Endothelial cell of umbilical vein (primary cell): ENCODE results near the gene GRID2. TPM values are rescaled to one million over a fixed set of nuclear protein-coding genes. Genes with fewer than 3 reads are reported as not detected.

ENCODE experiments used
- BruUV-seq: library from RNA; stranded (reverse); fragments of 400-500 nt; replicated peaks from 2 replicates; lab custom pipeline; 2021; lab: Mats Ljungman, UMichigan
- CTCF ChIA-PET: fragments of 300-600, 350-600 bp; sonication (Branson Sonifier 250); formaldehyde crosslinking; loops from one replicate; lab custom pipeline; 2021; ENCODE audit warnings: antibody characterized with exemption, inconsistent platforms; lab: Charles Lee
- POLR2A ChIA-PET: fragments of 300-600, 350-600 bp; sonication (Branson Sonifier 250); formaldehyde crosslinking; loops from one replicate; lab custom pipeline; 2021; ENCODE audit warnings: antibody characterized with exemption, inconsistent platforms; lab: Charles Lee
- DNase-seq: peaks from one replicate; pipeline ENCODE4 v3.0.0-alpha.2; 2011; ENCODE audit warnings: low read depth, low spot score
- FAIRE-seq: peaks from 2 replicates; lab custom pipeline; 2011; peaks lifted over from hg19 to GRCh38; lab: Jason Lieb, UNC
- H2AFZ ChIP-seq: 2 replicates; pipeline ENCODE4 v1.6.0; 2012; ENCODE audit warnings: low read depth, low read length, control low read depth, inconsistent platforms
- H3K27ac ChIP-seq: 2 replicates; pipeline ENCODE4 v1.5.1; 2011; ENCODE audit warnings: low read depth, mild to moderate bottlenecking, control low read depth, low read length, moderate library complexity; ENCODE audit not compliant: insufficient read depth
- H3K27me3 ChIP-seq, 2 experiments: 2 replicates each; pipeline versions ENCODE4 v1.6.0 to v1.6.1; 2011; ENCODE audit warnings: low read length in 2 of 2, mixed read lengths in 1 of 2; ENCODE audit not compliant: control insufficient read depth in 2 of 2, insufficient read depth in 2 of 2
- H3K36me3 ChIP-seq, 2 experiments: 2 replicates in 1 of 2; 3 replicates in 1 of 2; pipeline ENCODE4 v1.5.1; 2011; ENCODE audit warnings: low read length in 2 of 2, mild to moderate bottlenecking in 1 of 2, moderate library complexity in 1 of 2; ENCODE audit not compliant: control insufficient read depth in 2 of 2, insufficient read depth in 2 of 2; ENCODE audit errors: extremely low read depth in 1 of 2
- H3K4me1 ChIP-seq: 3 replicates; pipeline ENCODE4 v1.5.1; 2011; ENCODE audit warnings: mild to moderate bottlenecking, low read length; ENCODE audit not compliant: control insufficient read depth, insufficient read depth; ENCODE audit errors: extremely low read depth
- H3K4me2 ChIP-seq: 2 replicates; pipeline ENCODE4 v1.6.1; 2011; ENCODE audit warnings: low read length, control low read depth, mixed read lengths; ENCODE audit not compliant: insufficient read depth
- H3K4me3 ChIP-seq, 3 experiments: fragments of 200-600 bp in 1 of 3; sonication (generic), shearing (Covaris generic) in 1 of 3; replicated peaks in 1 of 3; 2 replicates each; pipeline ENCODE4 v1.5.1; 2011 to 2016; ENCODE audit warnings: control low read depth in 3 of 3, low read length in 3 of 3, mild to moderate bottlenecking in 2 of 3, inconsistent platforms in 1 of 3, low read depth in 1 of 3, moderate library complexity in 1 of 3; ENCODE audit not compliant: insufficient read depth in 1 of 3
- H3K79me2 ChIP-seq: 2 replicates; pipeline ENCODE4 v1.6.0; 2012; ENCODE audit warnings: low read length, inconsistent platforms; ENCODE audit not compliant: control insufficient read depth, insufficient read depth
- H3K9ac ChIP-seq: replicated peaks from 2 replicates; pipeline ENCODE3; 2011; ENCODE audit warnings: low read length, control low read depth; ENCODE audit not compliant: insufficient read depth; ENCODE audit errors: extremely low read depth
- H3K9me1 ChIP-seq: replicated peaks from 3 replicates; pipeline ENCODE4 v1.6.0; 2011; ENCODE audit warnings: mild to moderate bottlenecking, low read length; ENCODE audit not compliant: control insufficient read depth, insufficient read depth; ENCODE audit errors: extremely low read depth
- H3K9me3 ChIP-seq: replicated peaks from 2 replicates; pipeline ENCODE4 v1.5.1; 2012; ENCODE audit warnings: low read length, inconsistent platforms; ENCODE audit not compliant: control insufficient read depth, insufficient read depth
- H4K20me1 ChIP-seq: replicated peaks from 2 replicates; pipeline ENCODE3; 2011; ENCODE audit warnings: mild to moderate bottlenecking, low read length; ENCODE audit not compliant: control insufficient read depth, insufficient read depth; ENCODE audit errors: extremely low read depth
- EZH2 ChIP-seq: IDR thresholded peaks from 2 replicates; pipeline ENCODE4 v1.6.1; 2012; ENCODE audit warnings: borderline replicate concordance, low read depth, mild to moderate bottlenecking, moderate library complexity, low read length, inconsistent platforms; ENCODE audit not compliant: severe bottlenecking
- FOS ChIP-seq: IDR thresholded peaks from 2 replicates; pipeline ENCODE4 v1.6.1; 2011; ENCODE audit warnings: mild to moderate bottlenecking, low read length, moderate library complexity, borderline replicate concordance; ENCODE audit not compliant: insufficient read depth
- GATA2 ChIP-seq: IDR thresholded peaks from 2 replicates; pipeline ENCODE4 v1.7.0; 2011; ENCODE audit warnings: low read depth, mild to moderate bottlenecking, moderate library complexity, mixed read lengths, low read length; ENCODE audit not compliant: insufficient read length, insufficient read depth
- JUN ChIP-seq: IDR thresholded peaks from 2 replicates; pipeline ENCODE4 v1.6.1; 2011; ENCODE audit warnings: borderline replicate concordance, low read depth; ENCODE audit not compliant: insufficient read length, insufficient read depth
- MYC ChIP-seq: IDR thresholded peaks from one replicate; pipeline ENCODE4 v1.6.1; 2011; ENCODE audit warnings: mild to moderate bottlenecking, low read depth, low read length
- POLR2A ChIP-seq: IDR thresholded peaks from 2 replicates; pipeline ENCODE4 v1.6.1; 2012; ENCODE audit warnings: low read depth, mild to moderate bottlenecking, control low read depth, low read length
- POLR2AphosphoS5 ChIP-seq: IDR thresholded peaks from 2 replicates; pipeline ENCODE4 v1.6.1; 2012; ENCODE audit warnings: low read depth, mild to moderate bottlenecking, control low read depth, low read length, moderate library complexity; ENCODE audit not compliant: insufficient read depth
- dilution Hi-C: fragments of 300-500 bp; cut with MboI; formaldehyde crosslinking; loops from one replicate; pipeline ENCODE4 v1.15.0; 2019; ENCODE audit warnings: low sequenced_read_pairs; ENCODE audit not compliant: extremely low pct_ligation_motif_present
- intact Hi-C: fragments of 100-400 bp; cut with micrococcal nuclease; formaldehyde crosslinking; loops from one replicate; pipeline ENCODE4 v1.10.0; 2022
- polyA plus RNA-seq, 4 experiments: library from polyadenylated mRNA; depleted of rRNA in 3 of 4; stranded (reverse) in 3 of 4; unstranded in 1 of 4; fragments of >200 nt; gene quantifications; 2 replicates each; pipeline versions ENCODE4 v1.2.1 to v1.2.3, GENCODE V29; 2011 to 2012; ENCODE audit warnings: missing spikeins in 1 of 4
- total RNA-seq: library from RNA; stranded (reverse); gene quantifications from 2 replicates; pipeline ENCODE4 v1.2.3, GENCODE V29; 2021
- TF ChIP-seq, protein P1 (sequence below), 2 donors: IDR thresholded peaks; 1 replicate in 1 of 2; 2 replicates in 1 of 2; pipeline ENCODE4 v1.5.1; 2011; ENCODE audit warnings: low read length in 2 of 2, mild to moderate bottlenecking in 2 of 2, moderate library complexity in 2 of 2, control low read depth in 1 of 2, inconsistent platforms in 1 of 2, low read depth in 1 of 2; ENCODE audit not compliant: insufficient read depth in 1 of 2; ENCODE audit errors: extremely low read depth in 1 of 2
- TF ChIP-seq, protein P2 (sequence below): IDR thresholded peaks from 2 replicates; pipeline ENCODE4 v1.6.1; 2011; ENCODE audit not compliant: insufficient read depth, insufficient read length

Gene GRID2
- total and polyA plus RNA-seq, 2 donors (not counting 3 experiments of a cell fraction or from before 2014, with no cell fraction given): not detected

- Histone ChIP-seq H3K9me1 (no peaks in the 10 kb centered on the region), H3K27ac (no peak overlapping the region), H3K9ac (no peak overlapping the region), H3K79me2 (no peaks in the 10 kb centered on the region), H3K36me3 (no peaks in the 10 kb centered on the region), H3K27me3 (peaks cover 27 to 49% of the 10 kb centered on the region in 2 experiments), H2AFZ (no peak overlapping the region), H3K4me2 (no peak overlapping the region), H4K20me1 (no peaks in the 10 kb centered on the region), H3K4me3 (no peak overlapping the region), H3K4me1 (peaks cover 13% of the 10 kb centered on the region), H3K9me3 (no peaks in the 10 kb centered on the region)
- no TSS peak for BruUV-seq
- TF ChIP-seq POLR2A (no peak), JUN (no peak), MYC (no peak), EZH2 (no peak), GATA2 (no peak), FOS (no peak), POLR2AphosphoS5 (no peak)
- TF ChIP-seq, protein P1, sequence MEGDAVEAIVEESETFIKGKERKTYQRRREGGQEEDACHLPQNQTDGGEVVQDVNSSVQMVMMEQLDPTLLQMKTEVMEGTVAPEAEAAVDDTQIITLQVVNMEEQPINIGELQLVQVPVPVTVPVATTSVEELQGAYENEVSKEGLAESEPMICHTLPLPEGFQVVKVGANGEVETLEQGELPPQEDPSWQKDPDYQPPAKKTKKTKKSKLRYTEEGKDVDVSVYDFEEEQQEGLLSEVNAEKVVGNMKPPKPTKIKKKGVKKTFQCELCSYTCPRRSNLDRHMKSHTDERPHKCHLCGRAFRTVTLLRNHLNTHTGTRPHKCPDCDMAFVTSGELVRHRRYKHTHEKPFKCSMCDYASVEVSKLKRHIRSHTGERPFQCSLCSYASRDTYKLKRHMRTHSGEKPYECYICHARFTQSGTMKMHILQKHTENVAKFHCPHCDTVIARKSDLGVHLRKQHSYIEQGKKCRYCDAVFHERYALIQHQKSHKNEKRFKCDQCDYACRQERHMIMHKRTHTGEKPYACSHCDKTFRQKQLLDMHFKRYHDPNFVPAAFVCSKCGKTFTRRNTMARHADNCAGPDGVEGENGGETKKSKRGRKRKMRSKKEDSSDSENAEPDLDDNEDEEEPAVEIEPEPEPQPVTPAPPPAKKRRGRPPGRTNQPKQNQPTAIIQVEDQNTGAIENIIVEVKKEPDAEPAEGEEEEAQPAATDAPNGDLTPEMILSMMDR (IDR thresholded peaks at IDR 0.05; ENCODE audit: extremely low read depth in 1 of 2, insufficient read depth in 1 of 2, low read depth in 1 of 2, low read length in 2 of 2): no peak
- TF ChIP-seq, protein P2, sequence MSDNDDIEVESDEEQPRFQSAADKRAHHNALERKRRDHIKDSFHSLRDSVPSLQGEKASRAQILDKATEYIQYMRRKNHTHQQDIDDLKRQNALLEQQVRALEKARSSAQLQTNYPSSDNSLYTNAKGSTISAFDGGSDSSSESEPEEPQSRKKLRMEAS: no peak
- ChIA-PET POLR2A (no interaction called here), CTCF (no interaction called here)
- dilution Hi-C loops (no loop called here), intact Hi-C loops (no loop called here)
- DNase-seq (no peak), FAIRE-seq (no peak)
Measured at GRCh38 chr4:92307181-92307580, 3.4 kb downstream of the GRID2 start.
